GM13976 (cell line): ENCODE data around the gene RAB11FIP4.
"Not testable (repeated sequence)": the region's sequence is repeated elsewhere in the genome, so short reads cannot be mapped to it uniquely, and the experiment has no call there.

Experiments
- DNase-seq: peaks from one replicate; pipeline ENCODE4 v3.0.0; 2012; ENCODE audit warnings: low spot score
- in situ Hi-C: fragments of 300-500 bp; cut with MboI; formaldehyde crosslinking; loops from one replicate; pipeline ENCODE4 v1.12.0; 2022; ENCODE audit warnings: low sequenced_read_pairs, mixed read lengths, inconsistent platforms; ENCODE audit not compliant: unreplicated experiment
- TF ChIP-seq, protein P1 (sequence below): IDR thresholded peaks from 2 replicates; pipeline ENCODE4 v1.5.1; 2012; ENCODE audit warnings: borderline replicate concordance, mild to moderate bottlenecking; ENCODE audit not compliant: insufficient read depth; ENCODE audit errors: extremely low read depth, missing control alignments, control extremely low read depth

RAB11FIP4 gene

DNA sequence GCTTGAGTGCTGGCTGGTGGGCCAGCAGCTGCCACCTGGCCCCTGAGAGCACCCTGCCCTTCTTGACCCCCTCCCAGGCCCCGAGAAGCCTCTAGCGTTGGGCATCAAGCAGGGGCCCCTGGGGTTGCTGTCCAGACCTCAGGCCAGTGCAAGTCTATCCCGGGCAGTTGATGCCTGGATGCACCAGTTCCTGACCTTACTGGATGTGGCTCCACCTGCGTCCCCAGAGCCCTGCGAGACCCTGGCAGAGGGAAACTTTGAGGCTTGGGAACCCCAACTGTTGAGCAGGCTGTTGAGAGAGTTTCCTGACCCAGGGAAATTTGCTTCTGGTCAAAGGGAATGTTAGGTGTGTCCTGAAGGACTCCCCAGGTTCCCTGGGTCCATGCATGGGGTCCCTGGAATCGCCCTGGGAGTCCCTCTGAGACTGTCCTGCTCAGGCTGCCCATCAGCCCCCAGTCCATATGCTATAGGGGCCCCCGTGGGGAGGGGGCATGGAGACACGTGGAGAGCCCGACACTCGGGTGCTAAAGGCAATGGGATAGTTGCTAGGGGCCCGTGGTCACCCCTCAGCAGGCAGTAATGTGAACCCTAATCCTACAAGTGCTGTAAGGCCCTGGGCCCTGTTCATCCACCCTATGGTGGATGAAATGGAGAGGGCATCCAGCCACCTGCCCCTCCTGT lies 46.4 kb downstream of the RAB11FIP4 start:
- TF ChIP-seq, protein P1, sequence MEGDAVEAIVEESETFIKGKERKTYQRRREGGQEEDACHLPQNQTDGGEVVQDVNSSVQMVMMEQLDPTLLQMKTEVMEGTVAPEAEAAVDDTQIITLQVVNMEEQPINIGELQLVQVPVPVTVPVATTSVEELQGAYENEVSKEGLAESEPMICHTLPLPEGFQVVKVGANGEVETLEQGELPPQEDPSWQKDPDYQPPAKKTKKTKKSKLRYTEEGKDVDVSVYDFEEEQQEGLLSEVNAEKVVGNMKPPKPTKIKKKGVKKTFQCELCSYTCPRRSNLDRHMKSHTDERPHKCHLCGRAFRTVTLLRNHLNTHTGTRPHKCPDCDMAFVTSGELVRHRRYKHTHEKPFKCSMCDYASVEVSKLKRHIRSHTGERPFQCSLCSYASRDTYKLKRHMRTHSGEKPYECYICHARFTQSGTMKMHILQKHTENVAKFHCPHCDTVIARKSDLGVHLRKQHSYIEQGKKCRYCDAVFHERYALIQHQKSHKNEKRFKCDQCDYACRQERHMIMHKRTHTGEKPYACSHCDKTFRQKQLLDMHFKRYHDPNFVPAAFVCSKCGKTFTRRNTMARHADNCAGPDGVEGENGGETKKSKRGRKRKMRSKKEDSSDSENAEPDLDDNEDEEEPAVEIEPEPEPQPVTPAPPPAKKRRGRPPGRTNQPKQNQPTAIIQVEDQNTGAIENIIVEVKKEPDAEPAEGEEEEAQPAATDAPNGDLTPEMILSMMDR, result no peak
- in situ Hi-C loops, result loop anchor here (25.0 kb wide), 1 partner anchor 399 kb away; no protein-coding TSS in a partner anchor
- no peak for DNase-seq

DNA sequence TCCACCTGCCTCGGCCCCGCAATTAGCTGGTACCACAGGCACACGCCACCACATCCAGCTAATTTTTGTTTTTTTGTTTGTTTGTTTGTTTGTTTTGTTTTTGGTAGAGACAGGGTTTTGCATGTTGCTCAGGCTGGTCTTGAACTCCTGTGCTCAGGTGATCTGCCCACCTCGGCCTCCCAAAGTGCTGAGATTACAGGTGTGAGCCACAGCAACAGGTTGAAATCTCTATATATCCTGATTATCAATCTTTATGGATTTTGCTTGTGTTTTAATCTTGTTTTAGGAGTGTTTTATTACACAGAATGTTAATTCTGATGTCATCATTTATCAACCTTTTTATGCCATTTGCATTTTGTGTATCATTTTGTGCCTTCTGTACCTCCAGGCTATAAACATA lies 48.2 kb downstream of the RAB11FIP4 start:
- DNase-seq, result no peak
- TF ChIP-seq, protein P1, result no peak
- in situ Hi-C loops, result loop anchor here (5.0 to 25.0 kb wide), 2 partner anchors 83 to 398 kb away; no protein-coding TSS in a partner anchor

DNA sequence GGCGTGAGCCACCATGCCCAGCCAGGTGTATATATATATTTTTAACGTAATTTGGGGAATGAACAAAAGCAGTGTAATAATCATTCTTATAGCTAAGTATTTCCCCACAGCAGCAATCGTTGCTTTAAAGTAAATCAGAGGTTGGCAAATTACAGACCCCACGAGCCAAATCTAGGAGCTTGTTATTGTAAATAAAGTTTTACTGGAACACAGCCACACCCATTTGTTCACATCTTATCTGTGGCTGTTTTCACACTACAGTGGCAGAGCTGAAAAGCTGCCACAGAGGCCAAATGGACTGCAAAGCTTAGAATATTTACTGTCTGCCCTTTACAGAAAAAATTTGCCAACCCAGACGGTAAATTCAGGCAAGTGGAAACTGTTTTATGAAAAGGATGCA lies 50.8 kb downstream of the RAB11FIP4 start:
- in situ Hi-C loops, result loop anchor here (5.0 to 25.0 kb wide), 2 partner anchors 80 to 395 kb away; no protein-coding TSS in a partner anchor
- TF ChIP-seq, protein P1, result no peak
- no peak for DNase-seq

DNA sequence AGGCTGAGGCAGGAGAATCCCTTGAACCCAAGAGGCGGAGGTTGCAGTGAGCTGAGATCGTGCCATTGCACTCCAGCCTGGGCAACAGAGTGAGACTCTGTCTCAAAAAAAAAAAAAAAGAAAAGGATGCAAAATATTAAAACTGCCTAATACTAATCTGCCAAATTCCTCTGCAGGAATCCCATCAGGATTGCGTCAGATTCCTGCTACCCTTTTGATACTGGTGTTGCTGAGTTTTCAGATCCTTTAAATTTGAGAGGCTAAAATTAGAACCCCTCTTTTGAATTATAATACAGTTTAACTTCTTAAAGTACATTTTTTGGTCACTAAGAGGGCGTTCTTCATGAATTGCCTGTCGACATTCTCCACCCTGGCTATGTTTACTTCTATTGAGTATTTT lies 51.4 kb downstream of the RAB11FIP4 start:
- in situ Hi-C loops, result loop anchor here (5.0 to 25.0 kb wide), 2 partner anchors 79 to 394 kb away; no protein-coding TSS in a partner anchor
- not testable (repeated sequence) for DNase-seq

DNA sequence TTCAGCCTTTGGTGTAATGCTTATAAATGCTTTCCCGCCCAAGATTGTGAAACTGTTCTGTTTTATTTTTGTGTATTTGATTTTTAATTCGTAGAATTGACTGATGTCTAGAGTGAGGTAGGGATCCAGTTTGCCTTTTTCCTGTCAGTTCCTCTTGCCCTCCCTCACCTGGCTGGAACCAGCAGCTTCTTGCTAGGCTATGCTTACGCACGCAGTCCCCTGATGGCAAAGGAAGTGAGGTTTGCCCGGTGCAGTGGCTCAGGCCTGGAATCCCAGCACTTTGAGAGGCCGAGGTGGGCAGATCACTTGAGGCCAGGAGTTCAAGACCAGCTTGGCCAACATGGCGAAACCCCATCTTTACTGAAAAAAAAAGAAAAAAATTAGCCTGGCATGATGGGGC lies 51.9 kb downstream of the RAB11FIP4 start:
- in situ Hi-C loops, result loop anchor here (5.0 to 25.0 kb wide), 2 partner anchors 79 to 394 kb away; no protein-coding TSS in a partner anchor
- TF ChIP-seq, protein P1, result no peak
- no peak for DNase-seq

DNA sequence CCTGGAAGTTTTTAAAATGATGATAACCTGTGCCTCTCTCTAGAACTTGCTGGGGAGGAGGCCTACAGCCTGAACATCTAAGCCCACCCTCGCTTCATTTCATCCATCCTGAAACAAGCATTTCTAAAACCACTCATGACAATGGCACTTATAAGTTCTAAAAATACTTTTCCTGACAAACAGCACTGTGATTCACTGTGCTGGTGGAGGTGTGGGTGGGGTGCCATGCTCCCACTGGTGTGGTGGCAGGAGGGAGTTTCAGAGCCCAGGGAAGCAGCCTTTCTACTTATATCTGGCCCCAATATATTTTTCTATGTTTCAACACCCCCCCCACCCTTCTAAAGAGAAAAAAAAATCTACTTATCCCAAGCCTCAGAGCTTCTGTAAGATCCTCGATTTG lies 52.6 kb downstream of the RAB11FIP4 start:
- in situ Hi-C loops, result loop anchor here (5.0 to 25.0 kb wide), 2 partner anchors 78 to 393 kb away; no protein-coding TSS in a partner anchor
- DNase-seq, result no peak
- TF ChIP-seq, protein P1, result no peak
